HG02970 (cell line): Measurements from ENCODE around the gene PTPRK.
A peak's percentile ranks its signal among the peaks of the same experiment; 100 is the strongest.

Experiments
- ATAC-seq: cut with Tn5 transposase; IDR thresholded peaks from one replicate; pipeline ENCODE4 v1.9.1; 2021; ENCODE audit warnings: mild to moderate bottlenecking, moderate library complexity, moderate number of reproducible peaks; ENCODE audit not compliant: unreplicated experiment, low FRiP score

The PTPRK gene

DNA sequence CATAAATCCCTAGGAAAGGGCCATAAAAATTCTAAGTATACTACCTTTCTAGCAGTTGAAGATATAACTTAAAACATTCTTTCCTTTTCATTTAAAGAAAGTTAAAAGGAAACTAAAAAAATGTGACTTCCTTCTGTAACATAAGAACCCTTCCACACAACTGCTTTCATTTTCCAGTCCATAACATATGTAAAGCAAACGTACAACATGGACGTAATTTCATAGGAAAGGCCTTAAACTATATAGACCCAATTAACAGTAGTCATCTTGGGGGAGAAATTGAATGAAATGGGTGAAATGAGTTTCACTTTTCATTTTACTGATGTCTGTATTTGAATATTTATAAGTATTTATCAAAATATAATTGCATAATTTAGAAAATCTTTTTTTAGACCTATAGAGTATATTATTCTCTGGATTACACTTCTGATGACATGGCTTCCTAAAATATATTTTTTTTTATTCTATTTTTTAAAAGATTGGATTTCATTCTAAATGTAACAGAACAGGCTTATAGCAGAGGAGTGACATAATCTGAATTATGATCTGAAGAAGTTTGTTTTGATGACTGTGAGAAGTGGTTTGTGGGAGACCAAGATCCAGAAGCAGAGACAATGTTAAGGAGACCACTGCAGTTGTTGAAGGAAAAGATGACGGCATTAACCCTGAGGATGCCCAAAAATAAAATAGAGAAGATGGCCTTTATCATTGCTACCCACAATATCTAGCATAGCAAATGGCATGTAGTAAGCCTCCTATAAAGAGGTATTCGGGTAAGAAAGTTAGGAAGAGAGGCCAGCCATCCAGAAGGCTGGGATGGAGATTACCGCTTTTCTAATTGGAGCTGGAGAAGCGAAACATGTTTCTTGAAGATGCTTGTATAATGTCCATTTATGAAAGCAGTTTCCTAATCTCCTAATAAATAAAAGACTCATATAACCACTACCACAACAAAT is 260.4 kb downstream of the PTPRK start:
- peak; percentile 67 for ATAC-seq

DNA sequence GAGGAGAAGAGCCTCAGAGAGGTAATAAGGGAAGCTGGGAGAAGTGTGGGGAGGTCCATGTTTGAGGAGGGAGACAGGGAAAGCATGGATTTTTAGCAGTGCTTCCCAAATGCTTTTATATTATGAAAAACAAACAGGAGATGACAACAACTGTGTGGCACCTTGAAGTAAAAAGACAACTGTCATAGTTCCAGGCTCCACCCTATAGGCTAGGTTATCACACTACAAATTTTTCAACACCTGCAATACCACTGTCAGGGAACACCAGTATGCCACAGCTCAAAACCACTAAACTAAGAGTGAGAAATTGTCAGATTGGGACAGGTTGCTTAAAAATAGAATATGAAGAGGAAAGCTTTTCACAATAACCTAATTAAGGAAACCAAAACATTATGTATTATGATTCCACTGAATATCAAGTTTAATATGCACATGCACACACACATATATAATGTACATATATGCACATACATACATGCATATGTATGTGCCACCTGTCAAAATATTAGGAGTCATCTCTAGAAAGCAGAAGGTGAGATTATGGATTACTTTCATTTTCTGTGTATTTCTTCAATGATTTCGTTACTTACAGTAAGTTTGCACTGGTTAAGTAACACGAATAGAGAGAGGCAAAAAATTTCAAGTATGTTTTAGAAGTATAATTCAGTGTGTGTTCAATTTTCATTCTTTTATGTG is 261.2 kb downstream of the PTPRK start:
- ATAC-seq, result peak; percentile 96

DNA sequence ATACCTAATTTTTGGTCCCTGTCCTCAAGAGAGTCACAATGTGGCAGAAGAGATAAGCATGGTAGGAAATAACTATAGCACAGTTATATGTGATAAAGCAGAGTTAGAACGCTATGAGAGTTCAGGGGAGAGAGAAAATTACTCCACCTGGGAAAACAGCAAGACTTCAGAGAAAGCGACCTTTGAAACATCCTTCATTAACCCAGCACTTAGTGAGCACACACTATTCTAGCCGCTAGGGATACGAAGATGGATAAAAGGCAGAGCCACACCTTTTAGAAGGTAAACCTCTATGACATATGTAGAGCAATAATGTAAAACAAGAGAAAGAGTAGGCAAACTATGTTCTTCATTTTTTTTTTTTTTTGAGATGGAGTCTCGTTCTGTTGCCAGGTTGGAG is 264.3 kb downstream of the PTPRK start:
- no peak for ATAC-seq

DNA sequence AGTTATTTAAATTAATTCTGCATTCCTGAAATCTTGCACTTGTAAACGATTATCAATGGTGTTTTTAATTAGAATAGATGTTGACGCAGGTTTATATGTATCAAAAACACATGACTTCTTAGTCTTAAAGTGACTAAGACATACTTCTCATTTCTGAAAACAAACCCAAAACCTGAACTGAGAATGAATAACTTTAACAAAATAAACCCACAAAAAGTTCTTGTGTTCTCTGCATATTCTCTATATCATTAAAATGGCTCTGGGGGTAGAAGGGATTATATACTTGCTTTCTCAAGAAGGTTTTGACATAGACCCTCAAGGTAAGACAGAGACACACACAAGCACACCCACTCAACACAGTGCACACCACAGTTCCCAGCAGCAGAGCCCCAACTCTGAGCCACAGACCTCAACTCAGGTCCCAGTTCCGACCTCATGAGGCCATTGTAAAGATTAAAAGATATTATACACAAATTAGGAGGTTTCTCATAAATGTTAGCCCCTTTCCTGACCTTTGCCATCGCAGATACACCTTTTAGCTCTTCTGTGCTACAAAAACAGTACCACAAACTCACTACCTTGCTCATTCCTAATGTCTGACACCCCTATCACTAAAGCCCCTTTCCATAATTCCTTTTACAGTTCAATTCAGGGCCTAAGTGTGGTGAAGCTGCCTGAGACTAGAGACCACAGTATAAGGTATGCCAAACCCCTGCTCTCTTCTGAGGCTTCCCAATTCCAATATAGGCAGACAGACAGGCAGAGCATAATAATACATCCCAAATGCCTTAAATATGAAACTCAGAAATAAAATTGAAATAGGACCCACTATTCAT is 267.8 kb downstream of the PTPRK start:
- ATAC-seq, result no peak

DNA sequence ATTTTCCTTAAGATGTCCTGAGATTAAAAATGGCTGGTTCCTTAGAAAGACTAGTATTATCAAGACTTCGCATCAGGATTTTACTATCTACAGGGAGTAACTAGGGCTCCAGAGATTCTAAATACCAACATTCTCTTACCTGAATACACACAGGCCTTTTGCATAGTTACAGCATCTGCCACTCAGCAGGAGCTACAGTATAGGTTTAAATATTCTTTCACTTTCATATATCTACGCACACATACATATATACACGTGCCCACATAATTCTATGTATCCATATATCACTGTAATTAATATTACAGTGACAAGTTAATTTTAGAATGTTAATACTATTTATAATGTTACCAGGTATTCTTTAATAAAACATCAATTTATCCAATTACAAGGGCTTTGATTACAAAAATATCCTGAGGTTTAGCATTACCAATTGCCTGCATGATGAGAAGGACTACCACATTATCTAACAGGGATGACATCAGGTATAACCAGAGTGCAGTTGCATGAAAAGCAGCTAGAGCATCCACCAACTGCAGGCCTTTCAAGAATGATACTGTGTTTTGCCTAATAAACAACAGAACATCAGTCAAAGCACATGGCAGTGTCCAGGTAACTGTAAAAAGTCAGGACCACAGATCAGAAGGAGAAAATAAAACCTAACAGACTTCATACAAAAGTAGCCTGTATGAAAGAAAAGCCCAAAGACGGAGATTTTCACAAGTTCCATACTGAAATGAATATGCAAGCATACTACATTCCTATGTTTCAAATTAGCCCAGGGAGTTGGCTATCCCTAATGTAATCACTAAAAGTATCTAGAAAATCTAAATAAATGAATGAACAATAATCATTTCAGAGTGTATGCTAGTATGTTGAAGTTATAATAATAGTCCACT is 268.7 kb downstream of the PTPRK start:
- no peak for ATAC-seq

DNA sequence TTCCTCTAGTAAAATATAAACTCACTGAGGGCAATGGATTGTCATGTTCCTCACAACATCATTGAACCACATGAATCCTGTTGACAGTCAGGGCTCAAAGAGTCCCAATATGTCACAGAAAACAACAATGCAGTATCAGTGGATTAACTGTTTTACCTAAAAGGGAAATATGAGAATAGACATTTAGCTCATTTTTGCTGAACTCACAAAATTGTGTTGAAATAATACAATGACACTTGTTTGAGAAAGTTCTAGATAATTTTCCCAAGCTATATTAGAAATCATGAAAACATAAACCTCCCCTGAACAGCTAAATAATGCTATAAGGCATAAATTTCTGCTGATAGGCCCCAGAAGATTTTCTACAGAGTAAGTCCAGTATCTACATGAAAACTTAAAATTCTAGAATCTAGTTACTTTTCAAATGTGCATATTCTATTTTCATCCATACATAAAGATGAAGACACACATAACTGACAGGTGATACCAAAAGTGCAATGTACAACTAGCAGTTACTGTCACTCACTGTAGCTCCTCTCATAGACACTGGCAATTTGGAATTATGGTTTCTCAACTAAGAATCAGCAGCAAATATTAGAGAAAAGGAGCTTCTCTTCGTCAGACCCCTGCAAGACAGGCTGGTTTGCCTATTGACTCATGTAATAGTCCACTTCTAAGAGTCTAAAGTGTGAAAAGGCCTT is 269.9 kb downstream of the PTPRK start:
- ATAC-seq, result no peak

DNA sequence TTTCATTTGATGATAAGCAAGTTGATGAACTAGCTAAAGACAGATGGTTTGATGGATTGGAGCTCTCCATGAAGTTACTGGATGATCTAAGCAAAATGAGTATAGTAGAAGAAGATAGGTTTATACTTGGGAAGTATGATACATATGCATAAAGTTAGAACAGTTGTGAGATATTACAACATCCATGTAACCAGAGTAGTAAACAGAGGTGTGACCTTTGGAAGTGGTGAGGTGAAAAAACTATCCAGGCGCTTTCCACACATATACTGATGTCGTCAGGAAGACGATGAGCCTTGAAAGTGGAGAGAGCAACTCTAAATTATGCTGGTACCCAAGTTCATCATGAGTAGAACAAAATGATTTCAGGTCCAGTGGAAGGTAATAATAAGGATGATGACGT is 271.0 kb downstream of the PTPRK start:
- no peak for ATAC-seq

DNA sequence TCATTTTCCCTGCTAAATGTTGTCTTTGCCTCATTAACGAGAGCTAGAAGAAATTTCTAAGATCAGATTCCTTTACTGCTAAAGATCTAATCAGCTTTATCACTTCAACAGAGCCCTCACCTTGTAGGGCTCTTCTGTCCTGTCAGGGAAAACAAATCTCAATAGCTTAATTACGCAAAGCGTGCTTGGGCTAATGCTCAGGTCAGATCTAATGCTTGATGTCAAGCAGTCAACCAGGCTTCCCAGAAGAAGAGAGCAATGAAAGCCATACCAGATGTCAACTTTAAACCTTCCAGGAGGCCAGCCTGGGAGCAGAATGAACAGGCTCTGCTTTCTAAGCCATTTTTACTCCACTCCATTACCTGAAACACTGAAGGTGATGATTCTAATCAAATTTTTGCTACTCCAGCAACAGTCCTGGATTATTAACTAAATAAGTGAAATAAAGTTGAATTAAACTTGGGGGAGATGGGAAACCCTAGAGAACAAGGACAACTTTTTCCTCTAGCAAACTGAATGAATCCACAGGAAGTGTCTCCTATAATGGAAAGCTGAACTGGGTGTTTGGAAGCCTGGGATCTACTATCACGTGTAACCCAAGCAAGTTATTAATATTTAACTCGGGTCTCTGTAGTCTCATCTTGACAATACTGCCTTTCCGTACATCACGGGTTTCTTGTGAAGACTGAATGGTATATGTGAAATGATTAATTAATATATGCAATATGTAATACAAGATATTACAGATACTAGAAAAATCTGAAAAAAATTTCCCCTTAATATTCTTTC is 273.7 kb downstream of the PTPRK start:
- ATAC-seq, result no peak

DNA sequence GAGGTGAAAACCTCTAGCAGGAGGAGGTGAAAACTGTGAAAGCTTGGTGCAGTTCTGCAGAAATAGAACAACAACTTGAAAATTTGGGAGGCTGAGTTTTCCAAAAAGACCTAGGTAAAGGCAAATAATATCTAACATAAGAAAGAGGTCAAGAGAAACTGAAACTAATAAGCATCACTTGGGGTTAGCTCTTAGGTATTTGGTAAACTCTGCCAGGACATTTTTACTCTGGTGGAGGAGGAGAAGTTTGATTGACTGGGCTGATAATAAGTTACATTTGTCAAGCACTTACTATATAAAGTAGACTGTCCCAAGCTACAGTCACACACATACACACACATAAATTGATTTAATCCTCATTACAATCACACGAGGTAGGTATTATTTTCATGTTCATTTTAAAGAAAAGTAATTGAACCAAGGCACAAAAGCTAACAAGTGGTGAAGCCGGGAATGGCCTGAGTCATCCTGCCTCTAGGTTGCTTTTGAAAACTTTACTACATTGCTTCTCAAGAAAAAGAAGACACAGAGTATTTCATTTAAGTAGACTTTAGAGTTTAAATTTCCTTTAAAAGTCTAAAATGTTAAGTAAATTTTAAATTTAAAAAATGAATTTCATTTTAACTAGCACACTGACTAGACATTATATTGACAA is 275.5 kb downstream of the PTPRK start:
- ATAC-seq, result no peak

DNA sequence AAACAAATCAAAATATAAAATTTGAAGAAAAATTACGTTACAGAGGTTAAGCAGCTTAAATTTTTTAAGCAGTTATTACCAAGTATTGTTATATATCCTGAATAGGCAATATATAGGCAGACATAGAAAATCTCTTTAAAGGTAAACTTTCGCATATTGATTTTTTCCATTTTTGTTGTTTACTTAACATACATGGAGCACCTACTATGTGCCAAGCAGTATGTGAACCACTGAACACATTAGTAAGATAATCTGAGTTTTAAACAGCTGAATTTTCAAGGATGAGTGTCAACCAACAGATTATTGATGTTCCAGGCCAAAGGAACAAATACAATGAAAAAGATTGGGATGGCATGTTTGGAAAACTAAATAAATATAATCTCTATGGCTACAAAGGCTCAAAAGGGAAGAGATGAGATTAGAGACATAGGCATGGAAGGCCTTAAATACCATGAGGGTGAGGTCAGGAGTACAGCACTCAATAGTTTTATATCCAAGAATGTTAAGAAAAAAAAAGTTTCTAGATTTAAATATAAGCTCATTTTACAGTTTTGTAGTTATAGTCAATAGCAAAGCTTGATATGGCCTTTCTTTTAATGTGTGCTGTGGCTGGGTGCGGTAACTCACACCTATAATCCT is 277.5 kb downstream of the PTPRK start:
- no peak for ATAC-seq

DNA sequence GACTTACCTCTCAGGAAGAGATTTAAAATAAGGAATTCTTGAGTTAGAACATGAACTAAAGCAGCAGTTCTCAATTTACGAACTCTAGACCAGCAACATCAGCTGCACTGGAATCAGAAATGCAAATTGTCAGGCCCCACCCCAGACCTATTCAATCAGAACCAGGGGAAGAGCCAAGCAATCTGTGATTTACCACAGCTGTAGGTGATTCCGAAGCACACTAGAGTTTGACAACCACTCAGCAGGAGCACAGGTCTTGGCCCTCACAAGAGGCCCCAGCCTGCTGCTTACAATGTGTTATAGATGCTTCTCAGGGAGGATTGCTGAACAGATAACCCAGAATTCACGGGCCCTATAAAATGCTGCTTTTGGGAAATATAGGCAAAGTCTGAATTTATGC is 279.2 kb downstream of the PTPRK start:
- no peak for ATAC-seq

DNA sequence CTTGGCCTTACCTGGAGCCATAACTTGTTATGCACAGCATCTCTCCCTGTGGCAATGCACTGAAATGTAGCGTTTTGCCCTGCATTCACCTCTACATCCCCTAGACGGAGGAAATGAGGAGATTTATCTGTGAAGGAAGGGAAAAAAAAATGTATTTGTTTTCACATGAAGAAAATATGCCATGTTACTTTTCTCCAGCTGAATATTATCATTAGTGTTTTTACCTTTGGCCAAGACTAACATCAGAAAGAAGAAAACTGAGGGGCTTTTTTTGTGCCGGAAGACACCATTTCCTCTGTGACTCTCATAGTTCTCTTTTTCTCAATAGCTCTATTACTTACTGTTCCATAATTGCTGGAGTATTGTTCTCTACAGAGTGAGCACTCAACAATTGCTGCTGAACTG is 280.4 kb downstream of the PTPRK start:
- ATAC-seq, result peak; percentile 51

DNA sequence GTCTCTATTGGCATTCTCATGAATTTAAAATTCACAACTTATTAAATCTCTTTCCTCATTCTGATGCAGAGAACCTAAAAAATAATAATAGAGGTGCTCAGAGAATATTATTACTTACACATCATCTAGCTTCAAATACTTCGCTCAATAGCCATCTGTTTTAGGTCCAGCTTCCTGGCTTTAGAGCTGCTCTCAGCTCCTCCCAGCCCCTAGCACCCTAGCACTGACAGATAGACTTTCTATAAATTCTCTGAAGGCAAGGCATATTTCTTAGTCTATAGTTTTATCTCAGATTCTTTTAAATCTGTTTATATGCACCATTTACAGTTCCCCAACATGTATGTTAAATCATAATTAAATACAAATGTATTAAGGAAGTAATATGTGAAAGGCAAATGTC is 281.3 kb downstream of the PTPRK start:
- ATAC-seq, result no peak

DNA sequence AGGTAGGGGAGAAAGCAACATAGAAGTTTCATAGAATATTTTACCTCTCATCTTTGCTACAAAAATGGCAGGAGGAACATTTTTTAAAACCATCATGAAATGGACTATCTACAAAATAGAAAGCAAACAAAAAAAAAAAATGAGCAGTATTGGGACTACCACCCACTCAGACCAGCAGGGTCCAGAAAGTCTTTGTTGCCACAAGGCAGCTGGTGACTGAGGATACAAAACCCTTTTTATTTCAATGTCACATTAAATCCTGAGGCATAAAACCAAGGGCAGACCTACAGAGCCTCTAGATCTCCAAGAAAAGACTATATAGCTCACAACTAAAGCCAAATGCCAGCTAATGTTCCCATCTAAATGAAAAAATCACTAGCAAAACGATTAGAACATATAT is 282.2 kb downstream of the PTPRK start:
- no peak for ATAC-seq

DNA sequence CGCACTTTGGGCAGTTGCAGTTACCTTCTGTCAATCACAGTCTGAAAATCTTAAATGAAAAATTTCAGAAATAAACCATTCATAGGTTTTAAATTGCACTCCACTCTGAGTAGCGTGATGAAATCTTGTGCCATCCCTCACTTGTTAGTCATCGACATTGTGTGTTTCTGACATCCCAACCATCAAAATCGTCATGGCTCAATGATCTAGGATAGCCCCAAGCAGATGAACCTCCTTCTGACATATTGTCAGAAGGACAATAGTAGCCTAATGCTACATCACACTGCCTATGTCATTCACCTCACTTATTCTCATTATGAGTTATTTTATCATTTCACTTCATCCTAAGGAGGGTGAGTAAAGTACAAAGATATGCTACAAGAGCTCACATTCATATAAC is 284.8 kb downstream of the PTPRK start:
- no peak for ATAC-seq

DNA sequence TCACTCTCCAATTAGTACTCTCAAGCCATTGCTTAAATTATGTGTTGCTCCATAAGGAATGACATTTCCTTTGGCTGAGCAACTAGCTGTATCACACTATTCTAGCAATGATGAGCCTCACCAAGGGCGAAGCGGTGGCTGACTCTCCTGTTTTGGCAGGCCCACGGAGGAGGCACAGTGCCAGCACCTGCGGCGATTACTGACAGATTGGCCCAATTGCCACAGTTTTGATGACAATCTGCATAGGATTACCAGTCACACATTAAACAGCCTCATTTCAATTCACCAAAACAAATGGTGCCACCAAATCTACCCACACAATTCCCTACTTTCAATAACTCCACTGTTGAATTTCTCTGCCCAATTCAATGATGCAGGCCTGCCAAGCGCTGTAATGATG is 286.9 kb downstream of the PTPRK start:
- no peak for ATAC-seq

DNA sequence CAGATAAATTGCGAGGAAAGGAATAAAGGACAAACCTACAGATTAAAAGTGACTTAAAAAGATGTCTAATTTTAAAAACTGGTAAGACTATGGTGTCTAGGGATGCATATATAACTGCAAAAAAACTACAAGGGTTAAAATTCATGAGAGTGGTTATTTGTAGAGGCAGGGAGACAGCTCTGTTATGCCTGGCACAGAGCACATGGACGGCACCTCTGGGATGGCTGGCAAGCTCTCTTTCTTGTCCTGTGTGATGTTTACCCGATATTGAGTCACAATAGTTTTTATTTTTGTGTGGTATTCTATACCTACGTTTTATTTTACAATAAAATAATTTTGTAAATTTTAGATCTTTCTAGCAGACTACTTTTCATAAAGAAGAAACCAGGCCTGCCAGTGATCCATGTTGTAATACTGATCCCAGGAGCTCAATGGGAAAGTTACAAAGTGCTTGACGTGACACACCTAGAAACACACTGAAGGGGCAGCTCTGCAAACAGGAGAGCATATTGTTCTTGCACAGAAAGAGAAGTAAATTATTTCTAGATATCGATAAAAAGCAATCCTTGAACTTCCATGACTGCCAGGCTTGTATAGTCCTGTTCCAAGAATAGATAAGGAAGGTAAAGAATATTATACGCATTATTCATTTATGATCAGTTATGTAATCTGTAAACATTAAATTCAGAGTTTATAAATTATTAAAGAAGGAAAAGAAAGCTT is 290.0 kb downstream of the PTPRK start:
- ATAC-seq, result no peak
